AG09309 (cell line): ENCODE measurements around the gene PRIMA1.

Experiments
- DNase-seq: peaks from one replicate; pipeline ENCODE4 v3.0.0-alpha.2; 2010; ENCODE audit warnings: low read depth
- H3K4me3 ChIP-seq: 2 replicates; pipeline ENCODE4 v1.5.1; 2011; ENCODE audit warnings: mild to moderate bottlenecking, low read depth, low read length, moderate library complexity; ENCODE audit not compliant: control insufficient read depth
- CTCF ChIP-seq: IDR thresholded peaks from 2 replicates; pipeline ENCODE4 v1.5.1; 2011; ENCODE audit warnings: mild to moderate bottlenecking, low read depth, low read length, inconsistent platforms; ENCODE audit not compliant: insufficient read depth, control insufficient read depth; ENCODE audit errors: missing control alignments

The PRIMA1 gene

GRCh38 chr14:93804654-93805053, 16.4 kb upstream of the PRIMA1 start:
- no peak for TF ChIP-seq CTCF
- no peak overlapping the region for H3K4me3 ChIP-seq
- no peak for DNase-seq

- no peak for TF ChIP-seq CTCF
- no peak overlapping the region for H3K4me3 ChIP-seq
- DNase-seq = no peak
Measured at GRCh38 chr14:93803408-93804318, 15.4 kb upstream of the PRIMA1 start.

- DNase-seq = no peak
- no peak for TF ChIP-seq CTCF
- no peak overlapping the region for H3K4me3 ChIP-seq
Measured at GRCh38 chr14:93799989-93800921, 12.0 kb upstream of the PRIMA1 start.

GRCh38 chr14:93799617-93799988, 11.3 kb upstream of the PRIMA1 start:
- no peak for TF ChIP-seq CTCF
- no peak for DNase-seq
- H3K4me3 ChIP-seq = no peak overlapping the region

GRCh38 chr14:93797536-93797935, 9.3 kb upstream of the PRIMA1 start:
- no peak for DNase-seq
- no peak overlapping the region for H3K4me3 ChIP-seq
- no peak for TF ChIP-seq CTCF

GRCh38 chr14:93797071-93797470, 8.8 kb upstream of the PRIMA1 start:
- no peak for DNase-seq
- no peak overlapping the region for H3K4me3 ChIP-seq
- TF ChIP-seq CTCF = no peak
